BE2C (cell line): ENCODE data around the gene ANKS6.

Experiments used
- DNase-seq: peaks from one replicate; pipeline ENCODE4 v3.0.0-alpha.2; 2020
- H3K27me3 ChIP-seq: fragments of 250-450 bp; sonication (Bioruptor Pico); 2 replicates; pipeline ENCODE4 v1.5.1; 2020; ENCODE audit warnings: mild to moderate bottlenecking
- H3K36me3 ChIP-seq: fragments of 250-450 bp; sonication (Bioruptor Pico); 2 replicates; pipeline ENCODE4 v1.5.1; 2020; ENCODE audit warnings: mild to moderate bottlenecking
- H3K4me1 ChIP-seq: fragments of 250-450 bp; sonication (Bioruptor Pico); 2 replicates; pipeline ENCODE4 v1.5.1; 2020
- H3K4me3 ChIP-seq: 2 replicates; pipeline ENCODE4 v1.5.1; 2011; ENCODE audit warnings: low read depth, low read length
- H3K9me3 ChIP-seq: fragments of 250-450 bp; sonication (Bioruptor Pico); 2 replicates; pipeline ENCODE4 v1.5.1; 2020
- CTCF ChIP-seq: IDR thresholded peaks from 2 replicates; pipeline ENCODE4 v1.5.1; 2012; ENCODE audit warnings: mild to moderate bottlenecking, low read depth, low read length

Gene ANKS6

DNA sequence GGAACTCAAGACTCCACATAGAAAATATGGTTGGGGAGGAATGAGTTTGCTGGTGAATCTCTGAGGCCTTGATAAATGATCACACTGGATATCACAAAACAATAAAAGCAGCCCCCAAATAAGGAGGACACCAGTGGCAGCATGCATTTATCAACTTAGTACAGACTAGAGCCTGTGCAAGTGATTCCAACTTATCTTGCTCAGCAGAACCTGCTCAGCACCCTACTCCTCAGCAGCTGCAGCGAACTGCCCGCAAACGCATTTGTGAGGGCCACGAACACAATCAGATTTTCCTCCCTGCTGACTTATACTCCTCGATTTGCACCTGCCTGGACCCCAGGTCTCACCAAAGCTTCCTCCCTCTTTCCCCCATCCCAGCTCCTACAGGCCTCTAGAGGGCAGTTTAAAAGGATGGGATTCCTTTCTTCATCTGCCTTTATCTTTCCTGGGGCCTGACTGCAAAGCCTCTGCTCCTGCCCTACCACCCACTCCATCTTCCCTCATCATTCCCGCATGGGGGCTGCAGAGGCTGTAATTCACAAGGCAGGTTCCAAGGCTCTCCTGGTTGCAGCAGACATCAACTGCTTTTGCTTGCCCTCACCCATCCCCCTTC lies 41.2 kb downstream of the ANKS6 start:
- TF ChIP-seq CTCF = no peak
- Histone ChIP-seq H3K36me3 (no peaks in the 10 kb centered on the region), H3K4me1 (no peaks in the 10 kb centered on the region), H3K27me3 (no peaks in the 10 kb centered on the region), H3K9me3 (no peaks in the 10 kb centered on the region), H3K4me3 (no peak overlapping the region)
- no peak for DNase-seq

DNA sequence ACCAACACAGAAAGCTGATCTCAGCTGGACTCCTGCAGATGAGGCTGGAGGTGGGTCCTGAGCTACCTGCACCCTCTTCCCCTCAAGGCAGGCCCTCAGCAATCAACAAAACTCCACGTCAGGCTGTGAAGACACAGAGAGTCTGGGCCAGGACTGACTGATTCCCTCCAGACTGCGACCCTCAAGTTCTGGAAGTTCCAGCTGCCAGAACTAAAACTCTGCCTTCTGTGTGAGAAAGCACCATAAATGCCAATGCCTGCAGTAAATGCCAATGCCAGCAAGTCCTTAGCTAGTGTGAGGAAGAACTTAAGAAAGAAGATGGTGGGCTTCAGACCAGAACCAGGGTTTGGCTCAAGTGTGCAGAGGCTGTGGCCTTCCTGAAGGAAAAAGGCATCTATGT lies 45.1 kb downstream of the ANKS6 start:
- TF ChIP-seq CTCF = no peak
- Histone ChIP-seq H3K27me3 (no peaks in the 10 kb centered on the region), H3K36me3 (no peaks in the 10 kb centered on the region), H3K4me3 (no peak overlapping the region), H3K4me1 (no peaks in the 10 kb centered on the region), H3K9me3 (no peaks in the 10 kb centered on the region)
- no peak for DNase-seq

GRCh38 chr9:98750364-98751060 lies 45.8 kb downstream of the ANKS6 start:
- no peak overlapping the region for H3K4me3 ChIP-seq
- no peaks in the 10 kb centered on the region for H3K27me3 ChIP-seq
- H3K9me3 ChIP-seq = no peaks in the 10 kb centered on the region
- no peaks in the 10 kb centered on the region for H3K4me1 ChIP-seq
- no peak for TF ChIP-seq CTCF
- H3K36me3 ChIP-seq = no peaks in the 10 kb centered on the region
- no peak for DNase-seq

DNA sequence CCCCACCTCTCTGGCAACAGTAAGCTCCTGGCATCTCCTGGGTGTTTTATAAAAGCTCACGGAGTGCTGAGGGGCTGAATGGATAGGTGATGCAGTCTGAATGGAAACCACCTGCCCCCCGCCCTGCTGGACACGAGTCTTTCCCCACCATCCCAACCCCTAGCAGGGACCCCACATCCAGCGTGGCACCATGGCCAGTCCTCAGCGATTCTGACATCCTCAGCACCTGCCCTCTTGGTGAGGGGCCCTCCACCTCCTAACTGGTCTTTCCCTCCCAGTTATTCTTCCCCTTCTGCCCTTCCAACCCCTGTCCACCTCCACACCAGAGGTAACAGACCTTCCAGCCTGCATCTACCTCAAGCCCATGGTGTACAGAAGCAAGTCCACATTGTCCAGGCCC lies 48.9 kb downstream of the ANKS6 start:
- no peaks in the 10 kb centered on the region for H3K27me3 ChIP-seq
- DNase-seq = no peak
- no peaks in the 10 kb centered on the region for H3K9me3 ChIP-seq
- H3K4me1 ChIP-seq = no peaks in the 10 kb centered on the region
- no peak for TF ChIP-seq CTCF
- no peaks in the 10 kb centered on the region for H3K36me3 ChIP-seq
- no peak overlapping the region for H3K4me3 ChIP-seq

DNA sequence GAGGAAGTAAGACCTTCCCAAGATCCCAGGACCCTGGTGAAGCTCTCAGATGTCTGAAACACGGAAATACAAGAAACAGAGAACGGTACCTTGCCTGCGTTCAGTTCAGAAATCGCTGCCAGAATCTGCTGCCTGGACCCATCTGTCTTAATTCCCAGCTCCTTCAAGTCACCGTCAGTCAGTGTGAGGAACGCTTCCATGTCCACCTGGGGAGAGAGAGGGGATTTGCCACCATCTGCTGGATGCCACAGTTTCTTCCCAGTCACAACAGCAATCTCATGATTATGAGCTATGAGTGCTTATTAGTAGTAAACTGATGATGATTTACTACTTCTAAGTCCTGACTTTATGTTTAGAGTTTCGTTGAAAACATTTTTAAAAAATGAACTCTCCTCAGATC lies 50.9 kb downstream of the ANKS6 start:
- TF ChIP-seq CTCF = no peak

More for the DNA sequence above, 50.9 kb downstream of the ANKS6 start:
- Histone ChIP-seq H3K27me3 (no peaks in the 10 kb centered on the region), H3K9me3 (no peaks in the 10 kb centered on the region), H3K4me3 (no peak overlapping the region), H3K4me1 (peaks cover 4% of the 10 kb centered on the region), H3K36me3 (no peaks in the 10 kb centered on the region)
- DNase-seq = no peak
